GM12891 (cell line): ENCODE measurements around the gene TMEM135.

Experiments used
- DNase-seq: peaks from one replicate; pipeline ENCODE4 v3.0.0; 2011; ENCODE audit warnings: low spot score; ENCODE audit not compliant: insufficient read length
- FAIRE-seq: peaks from 2 replicates; lab custom pipeline; 2011; peaks lifted over from hg19 to GRCh38; lab: Jason Lieb, UNC
- PAX5 ChIP-seq: IDR thresholded peaks from 2 replicates; pipeline ENCODE4 v1.6.1; 2011; ENCODE audit warnings: low read length, moderate library complexity, mild to moderate bottlenecking; ENCODE audit not compliant: insufficient read depth, severe bottlenecking
- POLR2A ChIP-seq: IDR thresholded peaks from 2 replicates; pipeline ENCODE4 v1.6.1; 2011; ENCODE audit warnings: low read depth, low read length, control low read depth
- POLR2AphosphoS5 ChIP-seq: IDR thresholded peaks from 2 replicates; pipeline ENCODE4 v1.6.1; 2011; ENCODE audit warnings: low read depth, low read length, control low read depth
- POU2F2 ChIP-seq: IDR thresholded peaks from 2 replicates; pipeline ENCODE4 v1.6.1; 2011; ENCODE audit warnings: low read depth, mild to moderate bottlenecking, control low read depth, low read length, moderate library complexity
- SPI1 ChIP-seq: IDR thresholded peaks from 2 replicates; pipeline ENCODE4 v1.6.1; 2011; ENCODE audit warnings: low read depth, low read length, control low read depth
- TAF1 ChIP-seq: IDR thresholded peaks from 2 replicates; pipeline ENCODE4 v1.6.1; 2011; ENCODE audit warnings: low read depth, low read length, control low read depth

TMEM135 gene

GRCh38 chr11:87252869-87253268, 215.1 kb downstream of the TMEM135 start:
- FAIRE-seq (no peak), DNase-seq (no peak)
- TF ChIP-seq SPI1 (no peak), POLR2A (no peak), POLR2AphosphoS5 (no peak), TAF1 (no peak)

- DNase-seq (no peak), FAIRE-seq (no peak)
- no peak for TF ChIP-seq POLR2AphosphoS5
- TF ChIP-seq POLR2A: no peak
- TF ChIP-seq TAF1: no peak
- no peak for TF ChIP-seq POU2F2
- no peak for TF ChIP-seq SPI1
- TF ChIP-seq PAX5: no peak
Measured at GRCh38 chr11:87254562-87254961, 216.8 kb downstream of the TMEM135 start.

GRCh38 chr11:87255589-87255988, 217.9 kb downstream of the TMEM135 start:
- TF ChIP-seq PAX5 (no peak), SPI1 (peak; percentile 36), POLR2AphosphoS5 (no peak)
- FAIRE-seq: no peak
- DNase-seq: no peak

- DNase-seq: no peak
- TF ChIP-seq PAX5: no peak
- FAIRE-seq: no peak
Measured at GRCh38 chr11:87256694-87257340, 219.1 kb downstream of the TMEM135 start.

- DNase-seq (no peak), FAIRE-seq (no peak)
- TF ChIP-seq SPI1: no peak
- TF ChIP-seq PAX5: no peak
- TF ChIP-seq TAF1: no peak
- no peak for TF ChIP-seq POLR2A
- no peak for TF ChIP-seq POU2F2
- no peak for TF ChIP-seq POLR2AphosphoS5
Measured at GRCh38 chr11:87258171-87258833, 220.6 kb downstream of the TMEM135 start.

GRCh38 chr11:87259736-87260135, 222.0 kb downstream of the TMEM135 start:
- TF ChIP-seq PAX5 (no peak), POU2F2 (no peak), TAF1 (no peak), POLR2A (no peak), POLR2AphosphoS5 (no peak), SPI1 (no peak)
- no peak for DNase-seq
- no peak for FAIRE-seq

- DNase-seq (no peak), FAIRE-seq (no peak)
- TF ChIP-seq POLR2A (no peak), SPI1 (no peak), TAF1 (no peak), PAX5 (no peak), POLR2AphosphoS5 (no peak), POU2F2 (no peak)
Measured at GRCh38 chr11:87260811-87261210, 223.1 kb downstream of the TMEM135 start.

GRCh38 chr11:87263264-87263838, 225.6 kb downstream of the TMEM135 start:
- no peak for FAIRE-seq
- TF ChIP-seq POLR2AphosphoS5 (no peak), TAF1 (no peak), PAX5 (no peak), POU2F2 (no peak), SPI1 (no peak), POLR2A (no peak)

GRCh38 chr11:87263979-87264378, 226.2 kb downstream of the TMEM135 start:
- DNase-seq (no peak), FAIRE-seq (no peak)
- TF ChIP-seq PAX5: no peak
- no peak for TF ChIP-seq SPI1
- no peak for TF ChIP-seq TAF1
- TF ChIP-seq POLR2A: no peak
- TF ChIP-seq POLR2AphosphoS5: no peak

More at GRCh38 chr11:87263264-87263838, 225.6 kb downstream of the TMEM135 start:
- no peak for DNase-seq

GRCh38 chr11:87265132-87265531, 227.4 kb downstream of the TMEM135 start:
- FAIRE-seq (no peak), DNase-seq (no peak)
- TF ChIP-seq TAF1 (no peak), SPI1 (no peak)
